HepG2 (cell line): ENCODE results near the gene PHYHIPL. TPM values are rescaled to one million over a fixed set of nuclear protein-coding genes. Genes with fewer than 3 reads are reported as not detected.

ENCODE experiments used
- ADNP ChIP-seq: sonication (generic); formaldehyde crosslinking; IDR thresholded peaks from 2 replicates; pipeline ENCODE4 v1.4.0; 2020; ENCODE audit warnings: missing genetic modification reagents
- ATF6 ChIP-seq: sonication (generic); formaldehyde crosslinking; conservative IDR thresholded peaks from 2 replicates; pipeline ENCODE4 v1.4.0; 2020; ENCODE audit warnings: missing genetic modification reagents
- BHLHE40 ChIP-seq: IDR thresholded peaks from 2 replicates; pipeline ENCODE4 v1.6.1; 2011; ENCODE audit warnings: low read length, improper control_type of control experiment
- CEBPG ChIP-seq: IDR thresholded peaks from 2 replicates; pipeline ENCODE4 v1.6.1; 2016
- DRAP1 ChIP-seq: IDR thresholded peaks from 2 replicates; pipeline ENCODE4 v1.6.1; 2016; ENCODE audit warnings: missing genetic modification reagents, missing compliant biosample characterization
- HDAC2 ChIP-seq: sonication (generic); formaldehyde crosslinking; IDR thresholded peaks from 2 replicates; pipeline ENCODE4 v1.4.0; 2020; ENCODE audit warnings: missing genetic modification reagents
- IRX3 ChIP-seq: sonication (generic); formaldehyde crosslinking; IDR thresholded peaks from 2 replicates; pipeline ENCODE4 v1.8.1; 2023; ENCODE audit warnings: mild to moderate bottlenecking, low read depth, missing genetic modification reagents, borderline replicate concordance
- KLF6 ChIP-seq: IDR thresholded peaks from 2 replicates; pipeline ENCODE4 v1.8.0; 2016; ENCODE audit warnings: missing biosample characterization, missing genetic modification reagents
- MAZ ChIP-seq, 2 experiments: sonication (generic) in 1 of 2; formaldehyde crosslinking in 1 of 2; IDR thresholded peaks; 2 replicates each; pipeline versions ENCODE4 v1.5.0 to v1.6.1; 2012 to 2020; ENCODE audit warnings: low read depth in 2 of 2, mild to moderate bottlenecking in 2 of 2, borderline replicate concordance in 1 of 2, improper control_type of control experiment in 1 of 2, low read length in 1 of 2, missing genetic modification reagents in 1 of 2, moderate library complexity in 1 of 2
- MEF2D ChIP-seq: sonication (generic); formaldehyde crosslinking; IDR thresholded peaks from 2 replicates; pipeline ENCODE4 v1.5.1; 2020; ENCODE audit warnings: mild to moderate bottlenecking, missing genetic modification reagents
- POGK ChIP-seq: sonication (generic); formaldehyde crosslinking; conservative IDR thresholded peaks from 2 replicates; pipeline ENCODE4 v1.8.0; 2022; ENCODE audit warnings: mild to moderate bottlenecking, moderate library complexity, missing genetic modification reagents
- RFXAP ChIP-seq: sonication (generic); formaldehyde crosslinking; IDR thresholded peaks from 2 replicates; pipeline ENCODE4 v1.4.0; 2020; ENCODE audit warnings: missing genetic modification reagents, borderline replicate concordance
- SYNCRIP ChIP-seq: fragments of 200-400 bp; formaldehyde crosslinking; IDR thresholded peaks from 2 replicates; pipeline ENCODE4 v1.6.1; 2018; ENCODE audit warnings: mild to moderate bottlenecking, low read depth, low read length; ENCODE audit not compliant: insufficient read depth
- THAP11 ChIP-seq: IDR thresholded peaks from 2 replicates; pipeline ENCODE4 v1.6.1; 2016; ENCODE audit warnings: missing biosample characterization, missing genetic modification reagents
- ZFP91 ChIP-seq: sonication (generic); formaldehyde crosslinking; IDR thresholded peaks from 2 replicates; pipeline ENCODE4 v1.9.0; 2022; ENCODE audit warnings: missing genetic modification reagents, mild to moderate bottlenecking, borderline replicate concordance
- ZFX ChIP-seq: sonication (generic); formaldehyde crosslinking; IDR thresholded peaks from 2 replicates; pipeline ENCODE4 v1.4.0; 2020; ENCODE audit warnings: mild to moderate bottlenecking, low read depth, missing genetic modification reagents, moderate library complexity
- ZNF12 ChIP-seq: sonication (generic); formaldehyde crosslinking; IDR thresholded peaks from 2 replicates; pipeline ENCODE4 v1.5.0; 2020; ENCODE audit warnings: missing genetic modification reagents
- ZNF160 ChIP-seq: sonication (generic); formaldehyde crosslinking; IDR thresholded peaks from 2 replicates; pipeline ENCODE4 v1.8.0; 2022; ENCODE audit warnings: mild to moderate bottlenecking, inconsistent platforms, missing genetic modification reagents
- ZNF180 ChIP-seq: sonication (generic); formaldehyde crosslinking; IDR thresholded peaks from 2 replicates; pipeline ENCODE4 v1.4.0; 2020; ENCODE audit warnings: low read depth, missing genetic modification reagents, borderline replicate concordance
- ZNF205 ChIP-seq: IDR thresholded peaks from 2 replicates; pipeline ENCODE4 v1.6.1; 2018; ENCODE audit warnings: missing biosample characterization, missing genetic modification reagents
- ZNF282 ChIP-seq: fragments of 450-650 bp; IDR thresholded peaks from 2 replicates; pipeline ENCODE4 v1.6.1; 2018; ENCODE audit not compliant: partially characterized antibody
- ZNF558 ChIP-seq: sonication (generic); formaldehyde crosslinking; IDR thresholded peaks from 2 replicates; pipeline ENCODE4 v1.9.0; 2022; ENCODE audit warnings: mild to moderate bottlenecking, missing genetic modification reagents, borderline replicate concordance
- ZNF670 ChIP-seq: sonication (generic); formaldehyde crosslinking; IDR thresholded peaks from 2 replicates; pipeline ENCODE4 v1.8.0; 2022; ENCODE audit warnings: mild to moderate bottlenecking, missing genetic modification reagents, borderline replicate concordance
- ZNF879 ChIP-seq: sonication (generic); formaldehyde crosslinking; IDR thresholded peaks from 2 replicates; pipeline ENCODE4 v1.8.1; 2023; ENCODE audit warnings: missing genetic modification reagents
- polyA plus RNA-seq, 8 experiments: library from polyadenylated mRNA; depleted of rRNA in 3 of 8; stranded (reverse) in 7 of 8; unstranded in 1 of 8; fragments of >200 nt; fragmentation: Illumina TruSeq in 4 of 8; extraction: Trizol in 4 of 8; gene quantifications; 2 replicates each; pipeline versions ENCODE4 v1.2.1 to v1.2.3, GENCODE V29; 2011 to 2016; ENCODE audit warnings: low read depth in 4 of 8, missing spikeins in 1 of 8, mixed read lengths in 1 of 8; ENCODE audit not compliant: insufficient read depth in 1 of 8
- total RNA-seq, 5 experiments: library from RNA; depleted of rRNA; stranded (reverse); fragments of >200 nt; fragmentation: Illumina TruSeq; extraction: Trizol; gene quantifications; 2 replicates each; pipeline ENCODE4 v1.2.3, GENCODE V29; 2016; ENCODE audit warnings: low read depth in 1 of 5

Gene PHYHIPL
- total and polyA plus RNA-seq, 2 of the 13 experiments (the other 11 are each of a cell fraction or from before 2014, with no cell fraction given): 40.6 to 78.5 TPM

GRCh38 chr10:59176241-59177030, at the start of gene PHYHIPL (continued):
- TF ChIP-seq DRAP1 (CRISPR knock-in tag): peak; percentile 57
- TF ChIP-seq CEBPG (CRISPR knock-in tag): no peak; the same call in 1 of the 2 replicates
- no peak for TF ChIP-seq ZNF160 (CRISPR knock-in tag)
- TF ChIP-seq ZNF12: no peak
- TF ChIP-seq ADNP (CRISPR knock-in tag): no peak
- no peak for TF ChIP-seq SYNCRIP
- TF ChIP-seq THAP11 (CRISPR knock-in tag): peak; percentile 25; the same call in 1 of the 2 replicates
- TF ChIP-seq ZNF205 (CRISPR knock-in tag): no peak
- peak; percentile 89 for TF ChIP-seq ZFP91 (CRISPR knock-in tag)
- TF ChIP-seq MEF2D (CRISPR knock-in tag): 0 out of 2 replicates have a peak, but pooled peaks have one; percentile 18
- no peak for TF ChIP-seq ZNF282
- peak; percentile 85 for TF ChIP-seq IRX3 (CRISPR knock-in tag)
- 0 out of 2 replicates have a peak, but pooled peaks have one; percentile 35 for TF ChIP-seq MAZ (IDR thresholded peaks at IDR 0.05; ENCODE audit: borderline replicate concordance, low read depth, low read length)
- peak; percentile 75 for TF ChIP-seq MAZ (CRISPR knock-in tag; IDR thresholded peaks at IDR 0.05; ENCODE audit: low read depth)
- no peak for TF ChIP-seq ATF6 (CRISPR knock-in tag)
- TF ChIP-seq ZNF180 (CRISPR knock-in tag): no peak
- TF ChIP-seq ZNF879 (CRISPR knock-in tag): peak; percentile 35; the same call in 1 of the 2 replicates
- TF ChIP-seq POGK: peak; percentile 94
- peak; percentile 59; the same call in 1 of the 2 replicates for TF ChIP-seq KLF6 (CRISPR knock-in tag)
- TF ChIP-seq BHLHE40: peak; percentile 79
- peak; percentile 49 for TF ChIP-seq HDAC2 (CRISPR knock-in tag)
- TF ChIP-seq RFXAP (CRISPR knock-in tag): peak; percentile 68; the same call in 1 of the 2 replicates
- peak; percentile 44; the same call in 1 of the 2 replicates for TF ChIP-seq ZNF558
- TF ChIP-seq ZFX (CRISPR knock-in tag): peak; percentile 42; the same call in 1 of the 2 replicates
- no peak; the same call in none of the 2 replicates for TF ChIP-seq ZNF670
